Colonic mucosa (tissue), 4 donors: Measurements from ENCODE around the gene GABRG3. TPM values are rescaled to one million over a fixed set of nuclear protein-coding genes. Genes with fewer than 3 reads are reported as not detected.

ENCODE experiments used
- DNase-seq: peaks from one replicate; pipeline ENCODE4 v3.0.0-alpha.2; 2020
- H3K27ac ChIP-seq: fragments of 200-600 bp; one replicate; pipeline ENCODE4 v1.8.0; 2021
- H3K27me3 ChIP-seq: fragments of 200-600 bp; one replicate; pipeline ENCODE4 v1.8.0; 2021
- H3K36me3 ChIP-seq: fragments of 200-600 bp; one replicate; pipeline ENCODE4 v1.8.0; 2021
- H3K4me1 ChIP-seq: fragments of 200-600 bp; one replicate; pipeline ENCODE4 v1.8.0; 2021; ENCODE audit warnings: mild to moderate bottlenecking
- H3K4me3 ChIP-seq: fragments of 200-600 bp; one replicate; pipeline ENCODE4 v1.8.0; 2021
- H3K9ac ChIP-seq, 2 donors: one replicate each; pipeline ENCODE4 v1.7.0; 2013; ENCODE audit warnings: control low read depth in 2 of 2, low read depth in 2 of 2, low read length in 2 of 2
- H3K9me3 ChIP-seq: fragments of 200-600 bp; one replicate; pipeline ENCODE4 v1.8.0; 2021
- intact Hi-C: fragments of 100-400 bp; cut with DNase I; formaldehyde crosslinking; loops from one replicate; pipeline ENCODE4 v1.14.1; 2022
- total RNA-seq, 2 donors: library from RNA; stranded (reverse); fragmentation: NEBNext Ultra II Directional in 1 of 2; extraction: Animal tissue kit (Norgen Biotek cat#: 25700) in 1 of 2; gene quantifications; one replicate each; pipeline ENCODE4 v1.2.1, GENCODE V29; 2021
- TF ChIP-seq, protein P1 (sequence below): fragments of 200-600 bp; IDR thresholded peaks from one replicate; pipeline ENCODE4 v1.8.0; 2022; ENCODE audit warnings: antibody characterized with exemption, mild to moderate bottlenecking
- donor health status: healthy.
- donor health status: DM: no; HTN: no; CAD: no.
- donor health status: DM: no; HTN: no; CAD: no.

GABRG3 gene
- total RNA-seq, 2 donors from 2014 or later: not detected

DNA sequence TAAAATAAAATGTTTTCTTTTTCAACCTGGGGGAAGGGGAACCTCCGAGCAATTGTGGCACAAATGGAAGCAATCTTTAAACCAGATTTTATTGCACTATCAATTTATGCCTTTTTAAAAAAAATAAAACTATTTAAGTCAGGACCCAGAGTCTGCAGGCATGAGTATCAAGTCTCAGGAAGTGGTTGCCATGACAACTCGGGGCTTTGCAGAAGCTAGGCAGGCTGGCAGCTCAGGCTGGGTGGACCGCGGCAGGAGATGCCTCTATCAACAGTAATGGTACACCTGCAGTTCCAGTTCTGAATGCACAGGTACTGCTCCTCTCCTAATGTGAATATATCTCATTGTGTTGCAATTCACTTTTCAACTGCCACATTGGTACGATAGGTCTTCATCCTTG, 447.7 kb downstream of the GABRG3 start:
- Histone ChIP-seq H3K4me3 (no peak overlapping the region), H3K9ac (no peak overlapping the region), H3K36me3 (no peaks in the 10 kb centered on the region), H3K27ac (no peak overlapping the region), H3K27me3 (no peaks in the 10 kb centered on the region), H3K9me3 (no peaks in the 10 kb centered on the region), H3K4me1 (no peaks in the 10 kb centered on the region)
- intact Hi-C loops: no loop called here
- no peak for DNase-seq
- TF ChIP-seq, protein P1, sequence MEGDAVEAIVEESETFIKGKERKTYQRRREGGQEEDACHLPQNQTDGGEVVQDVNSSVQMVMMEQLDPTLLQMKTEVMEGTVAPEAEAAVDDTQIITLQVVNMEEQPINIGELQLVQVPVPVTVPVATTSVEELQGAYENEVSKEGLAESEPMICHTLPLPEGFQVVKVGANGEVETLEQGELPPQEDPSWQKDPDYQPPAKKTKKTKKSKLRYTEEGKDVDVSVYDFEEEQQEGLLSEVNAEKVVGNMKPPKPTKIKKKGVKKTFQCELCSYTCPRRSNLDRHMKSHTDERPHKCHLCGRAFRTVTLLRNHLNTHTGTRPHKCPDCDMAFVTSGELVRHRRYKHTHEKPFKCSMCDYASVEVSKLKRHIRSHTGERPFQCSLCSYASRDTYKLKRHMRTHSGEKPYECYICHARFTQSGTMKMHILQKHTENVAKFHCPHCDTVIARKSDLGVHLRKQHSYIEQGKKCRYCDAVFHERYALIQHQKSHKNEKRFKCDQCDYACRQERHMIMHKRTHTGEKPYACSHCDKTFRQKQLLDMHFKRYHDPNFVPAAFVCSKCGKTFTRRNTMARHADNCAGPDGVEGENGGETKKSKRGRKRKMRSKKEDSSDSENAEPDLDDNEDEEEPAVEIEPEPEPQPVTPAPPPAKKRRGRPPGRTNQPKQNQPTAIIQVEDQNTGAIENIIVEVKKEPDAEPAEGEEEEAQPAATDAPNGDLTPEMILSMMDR: no peak

DNA sequence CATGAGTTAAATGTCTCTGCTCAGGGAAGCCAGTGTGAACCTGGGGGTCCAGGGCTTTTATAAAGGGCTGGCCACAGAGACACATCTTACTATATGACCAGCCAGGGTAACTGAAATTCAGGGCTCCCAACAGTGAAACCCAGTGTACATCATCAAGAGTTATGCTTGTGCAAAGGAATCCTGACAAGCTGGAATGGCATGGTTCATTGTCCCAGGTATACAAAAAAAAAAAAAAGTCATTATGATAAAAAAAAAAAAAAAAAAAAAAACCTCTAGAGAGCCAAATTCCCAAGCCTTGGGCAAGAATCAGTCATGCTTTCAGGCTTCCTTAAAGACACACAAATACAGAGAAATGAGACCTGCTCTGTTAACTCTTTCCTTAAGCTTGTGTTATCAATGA, 452.0 kb downstream of the GABRG3 start:
- no peak for DNase-seq
- Histone ChIP-seq H3K9ac (no peak overlapping the region), H3K4me1 (no peaks in the 10 kb centered on the region), H3K27me3 (no peaks in the 10 kb centered on the region), H3K4me3 (no peak overlapping the region), H3K9me3 (no peaks in the 10 kb centered on the region), H3K27ac (no peak overlapping the region), H3K36me3 (no peaks in the 10 kb centered on the region)
- intact Hi-C loops: no loop called here
- TF ChIP-seq, protein P1: no peak

DNA sequence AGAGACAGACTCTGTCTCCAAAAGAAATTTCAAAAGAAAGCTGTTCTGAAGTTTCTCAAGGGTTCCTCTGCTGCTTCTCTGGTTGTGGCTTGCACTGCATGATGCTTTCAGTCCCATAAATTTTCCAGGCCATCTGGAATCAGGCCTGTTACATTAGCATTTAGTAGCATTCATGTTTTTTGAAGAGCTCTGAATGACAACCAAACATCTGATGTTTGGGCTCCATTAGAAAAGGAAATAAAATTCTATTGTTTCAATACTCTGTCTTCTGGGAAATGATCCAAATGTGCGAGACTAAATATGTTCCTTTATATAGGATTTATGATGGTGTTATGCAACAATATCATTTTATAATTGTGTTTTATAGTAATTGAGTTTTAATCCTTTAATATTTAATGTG, 455.8 kb downstream of the GABRG3 start:
- no peak for DNase-seq
- TF ChIP-seq, protein P1: no peak
- Histone ChIP-seq H3K9ac (no peak overlapping the region), H3K4me3 (no peak overlapping the region), H3K4me1 (no peaks in the 10 kb centered on the region), H3K27ac (no peak overlapping the region), H3K27me3 (no peaks in the 10 kb centered on the region), H3K9me3 (no peaks in the 10 kb centered on the region), H3K36me3 (no peaks in the 10 kb centered on the region)
- intact Hi-C loops: no loop called here

DNA sequence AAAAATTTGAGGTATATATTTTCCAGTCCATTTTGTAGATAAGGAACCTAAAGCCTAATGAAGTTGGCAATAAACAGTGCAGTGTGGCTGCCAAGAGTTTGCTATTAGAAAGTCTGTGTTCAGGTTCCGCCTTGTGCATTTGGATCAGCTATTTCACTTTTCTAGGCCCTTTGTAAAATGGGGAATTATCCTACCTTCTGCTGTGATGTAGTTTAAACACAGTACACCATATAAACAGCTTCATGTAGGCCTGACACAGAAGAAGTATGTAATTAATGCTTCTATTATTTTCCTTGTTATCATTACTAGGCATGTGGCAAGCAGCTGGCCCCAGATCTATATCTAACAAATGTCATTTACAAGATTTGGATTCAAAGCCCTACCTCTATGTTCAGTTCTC, 456.3 kb downstream of the GABRG3 start:
- TF ChIP-seq, protein P1: no peak
- intact Hi-C loops: no loop called here
- H3K27ac ChIP-seq: no peak overlapping the region
- H3K9me3 ChIP-seq: no peaks in the 10 kb centered on the region
- H3K9ac ChIP-seq: no peak overlapping the region
- H3K4me3 ChIP-seq: no peak overlapping the region
- H3K27me3 ChIP-seq: no peaks in the 10 kb centered on the region
- no peak for DNase-seq
- no peaks in the 10 kb centered on the region for H3K36me3 ChIP-seq
- no peaks in the 10 kb centered on the region for H3K4me1 ChIP-seq

DNA sequence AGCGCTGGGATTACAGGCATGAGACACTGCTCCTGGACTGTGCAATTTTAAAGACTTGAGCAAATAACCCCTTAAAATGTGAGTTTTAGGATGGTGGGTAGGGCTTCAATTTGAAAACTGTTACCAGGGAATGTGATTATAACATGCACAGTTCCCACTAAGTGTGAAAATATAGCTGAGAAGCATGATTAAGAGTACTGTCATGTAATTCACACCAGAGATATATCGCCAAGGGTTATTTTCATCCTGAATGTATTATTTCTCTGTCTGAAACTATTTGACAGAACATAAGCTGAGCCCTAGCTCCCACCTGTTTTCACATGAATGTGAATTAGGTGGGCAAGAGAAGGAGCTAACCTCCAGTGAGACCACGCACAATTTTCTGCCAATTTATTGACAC, 457.2 kb downstream of the GABRG3 start:
- no peaks in the 10 kb centered on the region for H3K9me3 ChIP-seq
- H3K27me3 ChIP-seq: no peaks in the 10 kb centered on the region
- H3K4me1 ChIP-seq: no peaks in the 10 kb centered on the region
- H3K4me3 ChIP-seq: no peak overlapping the region
- H3K27ac ChIP-seq: no peak overlapping the region
- intact Hi-C loops: no loop called here
- TF ChIP-seq, protein P1: no peak
- no peak for DNase-seq
- no peak overlapping the region for H3K9ac ChIP-seq
- H3K36me3 ChIP-seq: no peaks in the 10 kb centered on the region

DNA sequence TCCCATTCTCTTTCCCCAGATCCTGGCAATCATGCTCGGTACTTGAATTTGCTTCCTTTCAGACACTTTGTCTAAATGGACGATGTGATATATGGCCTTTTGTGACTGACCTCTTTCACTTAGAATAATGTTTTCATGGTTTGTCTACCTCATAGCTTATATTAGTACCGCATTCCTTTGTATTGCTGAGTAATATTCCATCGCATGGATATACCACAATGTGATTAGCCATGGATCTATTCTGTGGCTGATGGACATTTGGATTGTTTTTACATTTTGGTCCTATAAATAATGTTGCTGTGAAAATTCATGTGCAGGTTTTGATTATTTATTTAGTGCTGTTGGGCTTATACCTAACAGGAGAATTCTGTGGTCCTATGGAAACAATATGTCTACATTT, 458.6 kb downstream of the GABRG3 start:
- DNase-seq: no peak
- H3K27me3 ChIP-seq: no peaks in the 10 kb centered on the region
- no peaks in the 10 kb centered on the region for H3K36me3 ChIP-seq
- TF ChIP-seq, protein P1: no peak
- H3K9ac ChIP-seq: no peak overlapping the region
- H3K4me3 ChIP-seq: no peak overlapping the region
- intact Hi-C loops: no loop called here
- no peak overlapping the region for H3K27ac ChIP-seq
- no peaks in the 10 kb centered on the region for H3K4me1 ChIP-seq
- no peaks in the 10 kb centered on the region for H3K9me3 ChIP-seq
